Measurements from ENCODE around the gene FHIT.
A peak's percentile ranks its signal among the peaks of the same experiment; 100 is the strongest.

The FHIT gene

GRCh38 chr3:60759439-60759838 lies 491.8 kb downstream of the FHIT start:
- no peak for DNase-seq (ENCODE audit: low read depth)
- Histone ChIP-seq H3K9ac (ENCODE audit: low read length) (no peak overlapping the region), H3K9me3 (ENCODE audit: control insufficient read depth, low read length) (no peaks in the 10 kb centered on the region), H3K27me3 (replicated peaks; ENCODE audit: control insufficient read depth, insufficient read depth, low read length) (no peaks in the 10 kb centered on the region), H3K36me3 (ENCODE audit: control insufficient read depth, insufficient read depth, low read length, severe bottlenecking) (no peaks in the 10 kb centered on the region), H3K4me1 (ENCODE audit: control insufficient read depth, insufficient read depth, low read length) (peaks cover 7% of the 10 kb centered on the region), H3K4me3 (ENCODE audit: low read length) (no peak overlapping the region)

DNA sequence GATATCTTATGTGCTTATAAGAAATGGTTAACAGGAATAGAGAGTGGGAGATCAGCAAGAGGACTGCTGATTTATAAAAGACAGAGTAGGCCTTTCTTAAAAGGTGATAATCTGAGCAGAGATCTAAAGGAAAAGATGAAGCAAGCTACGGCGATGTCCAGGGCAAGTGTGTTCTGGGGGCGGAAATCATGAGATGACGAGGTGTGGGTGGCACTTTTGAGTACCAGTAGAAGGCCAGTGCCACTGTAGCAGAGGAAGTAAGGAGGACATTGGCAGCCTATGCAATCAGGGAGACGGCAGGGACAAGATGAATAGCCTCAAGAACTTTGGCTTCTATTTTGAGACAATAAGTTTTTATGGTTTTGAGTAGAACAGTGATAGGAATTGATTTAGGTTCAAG lies 492.4 kb downstream of the FHIT start:
- Histone ChIP-seq H3K4me1 (ENCODE audit: control insufficient read depth, insufficient read depth, low read length) (peaks cover 7% of the 10 kb centered on the region), H3K36me3 (ENCODE audit: control insufficient read depth, insufficient read depth, low read length, severe bottlenecking) (no peaks in the 10 kb centered on the region), H3K4me3 (ENCODE audit: low read length) (no peak overlapping the region), H3K9me3 (ENCODE audit: control insufficient read depth, low read length) (no peaks in the 10 kb centered on the region), H3K27me3 (replicated peaks; ENCODE audit: control insufficient read depth, insufficient read depth, low read length) (no peaks in the 10 kb centered on the region), H3K9ac (ENCODE audit: low read length) (no peak overlapping the region)
- no peak for DNase-seq (ENCODE audit: low read depth)

DNA sequence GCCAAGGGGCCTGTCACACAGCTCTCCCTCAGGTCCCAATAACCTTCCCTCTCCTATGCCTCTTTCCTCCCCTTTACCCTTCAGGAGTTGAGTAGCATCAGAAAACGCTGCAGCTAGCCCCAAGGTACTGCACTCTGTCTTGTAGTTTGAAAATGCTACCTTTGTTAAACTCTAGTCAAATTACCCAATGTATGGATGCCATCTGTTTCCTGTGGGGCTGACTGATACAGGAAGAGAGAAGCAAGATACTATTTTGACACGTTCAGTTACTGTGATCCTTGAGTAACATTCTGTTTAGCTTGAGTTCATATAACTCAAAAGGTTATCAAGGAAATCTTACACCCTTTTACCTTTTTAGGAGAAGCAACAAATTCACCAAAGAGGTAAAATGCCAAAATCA lies 493.1 kb downstream of the FHIT start:
- Histone ChIP-seq H3K4me1 (ENCODE audit: control insufficient read depth, insufficient read depth, low read length) (peaks cover 7% of the 10 kb centered on the region), H3K9me3 (ENCODE audit: control insufficient read depth, low read length) (no peaks in the 10 kb centered on the region), H3K9ac (ENCODE audit: low read length) (no peak overlapping the region), H3K4me3 (ENCODE audit: low read length) (no peak overlapping the region), H3K27me3 (replicated peaks; ENCODE audit: control insufficient read depth, insufficient read depth, low read length) (no peaks in the 10 kb centered on the region), H3K36me3 (ENCODE audit: control insufficient read depth, insufficient read depth, low read length, severe bottlenecking) (no peaks in the 10 kb centered on the region)
- DNase-seq (ENCODE audit: low read depth): no peak

GRCh38 chr3:60757724-60758123 lies 493.5 kb downstream of the FHIT start:
- no peak overlapping the region for H3K4me3 ChIP-seq (ENCODE audit: low read length)
- H3K9ac ChIP-seq (ENCODE audit: low read length): no peak overlapping the region
- DNase-seq (ENCODE audit: low read depth): no peak
- H3K9me3 ChIP-seq (ENCODE audit: control insufficient read depth, low read length): no peaks in the 10 kb centered on the region
- no peaks in the 10 kb centered on the region for H3K27me3 ChIP-seq (replicated peaks; ENCODE audit: control insufficient read depth, insufficient read depth, low read length)
- H3K36me3 ChIP-seq (ENCODE audit: control insufficient read depth, insufficient read depth, low read length, severe bottlenecking): no peaks in the 10 kb centered on the region
- H3K4me1 ChIP-seq (ENCODE audit: control insufficient read depth, insufficient read depth, low read length): peaks cover 10% of the 10 kb centered on the region

- no peaks in the 10 kb centered on the region for H3K9me3 ChIP-seq (ENCODE audit: control insufficient read depth, low read length)
- DNase-seq (ENCODE audit: low read depth): no peak
- H3K36me3 ChIP-seq (ENCODE audit: control insufficient read depth, insufficient read depth, low read length, severe bottlenecking): no peaks in the 10 kb centered on the region
- peaks cover 14% of the 10 kb centered on the region for H3K4me1 ChIP-seq (ENCODE audit: control insufficient read depth, insufficient read depth, low read length)
- H3K27me3 ChIP-seq (replicated peaks; ENCODE audit: control insufficient read depth, insufficient read depth, low read length): no peaks in the 10 kb centered on the region
- H3K9ac ChIP-seq (ENCODE audit: low read length): no peak overlapping the region
- no peak overlapping the region for H3K4me3 ChIP-seq (ENCODE audit: low read length)
Observed at GRCh38 chr3:60756241-60757030, 494.8 kb downstream of the FHIT start.

DNA sequence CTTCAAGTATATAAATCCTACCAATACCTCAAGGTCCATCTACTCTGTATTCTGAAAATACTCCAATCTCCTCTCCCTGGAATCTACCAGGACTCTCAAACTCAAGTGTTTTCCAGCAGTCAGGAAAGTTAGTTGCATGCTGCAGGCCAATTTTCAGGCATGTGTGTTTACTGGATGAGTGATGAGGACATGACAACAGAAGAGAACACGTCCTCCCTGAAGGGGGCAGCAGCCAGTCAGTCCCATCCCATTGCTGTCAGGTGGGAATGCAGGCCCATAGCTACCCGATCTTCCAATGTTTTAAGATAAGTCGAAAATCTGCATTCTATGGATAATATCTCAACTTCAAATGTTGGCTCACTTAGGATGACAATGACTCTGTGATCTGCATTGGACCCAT lies 496.2 kb downstream of the FHIT start:
- H3K9me3 ChIP-seq (ENCODE audit: control insufficient read depth, low read length): no peaks in the 10 kb centered on the region
- no peak overlapping the region for H3K4me3 ChIP-seq (ENCODE audit: low read length)
- H3K36me3 ChIP-seq (ENCODE audit: control insufficient read depth, insufficient read depth, low read length, severe bottlenecking): no peaks in the 10 kb centered on the region
- no peaks in the 10 kb centered on the region for H3K27me3 ChIP-seq (replicated peaks; ENCODE audit: control insufficient read depth, insufficient read depth, low read length)
- DNase-seq (ENCODE audit: low read depth): no peak
- H3K9ac ChIP-seq (ENCODE audit: low read length): no peak overlapping the region
- peaks cover 11% of the 10 kb centered on the region for H3K4me1 ChIP-seq (ENCODE audit: control insufficient read depth, insufficient read depth, low read length)

DNA sequence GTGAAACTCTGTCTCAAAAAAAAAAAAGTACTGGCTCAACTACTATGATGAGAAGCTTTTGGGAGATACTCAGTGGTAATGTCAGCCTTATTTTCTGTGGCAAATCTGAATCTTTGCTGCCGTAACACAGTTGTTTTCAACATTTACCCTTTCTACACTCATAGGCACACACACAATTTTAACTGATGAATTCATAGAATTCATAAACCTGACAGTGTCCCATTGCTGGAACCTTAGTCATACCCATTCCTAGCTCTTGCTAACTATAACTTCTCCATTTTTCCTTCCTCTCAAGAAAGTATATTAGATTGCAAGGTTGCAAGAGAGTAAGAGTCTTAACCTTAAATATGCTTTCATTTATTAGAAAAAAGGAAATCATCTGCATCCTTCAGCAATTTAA lies 496.6 kb downstream of the FHIT start:
- Histone ChIP-seq H3K27me3 (replicated peaks; ENCODE audit: control insufficient read depth, insufficient read depth, low read length) (no peaks in the 10 kb centered on the region), H3K9me3 (ENCODE audit: control insufficient read depth, low read length) (no peaks in the 10 kb centered on the region), H3K36me3 (ENCODE audit: control insufficient read depth, insufficient read depth, low read length, severe bottlenecking) (no peaks in the 10 kb centered on the region), H3K9ac (ENCODE audit: low read length) (no peak overlapping the region), H3K4me1 (ENCODE audit: control insufficient read depth, insufficient read depth, low read length) (peaks cover 11% of the 10 kb centered on the region), H3K4me3 (ENCODE audit: low read length) (no peak overlapping the region)
- no peak for DNase-seq (ENCODE audit: low read depth)

GRCh38 chr3:60752809-60753208 lies 498.4 kb downstream of the FHIT start:
- peak; percentile 28 for DNase-seq (ENCODE audit: low read depth)
- H3K4me1 ChIP-seq (ENCODE audit: control insufficient read depth, insufficient read depth, low read length): peaks cover 11% of the 10 kb centered on the region
- H3K9me3 ChIP-seq (ENCODE audit: control insufficient read depth, low read length): no peaks in the 10 kb centered on the region
- H3K27me3 ChIP-seq (replicated peaks; ENCODE audit: control insufficient read depth, insufficient read depth, low read length): no peaks in the 10 kb centered on the region
- H3K4me3 ChIP-seq (ENCODE audit: low read length): no peak overlapping the region
- H3K9ac ChIP-seq (ENCODE audit: low read length): no peak overlapping the region
- no peaks in the 10 kb centered on the region for H3K36me3 ChIP-seq (ENCODE audit: control insufficient read depth, insufficient read depth, low read length, severe bottlenecking)

GRCh38 chr3:60746695-60747416 lies 504.4 kb downstream of the FHIT start:
- DNase-seq (ENCODE audit: low read depth): peak; percentile 16
- no peaks in the 10 kb centered on the region for H3K36me3 ChIP-seq (ENCODE audit: control insufficient read depth, insufficient read depth, low read length, severe bottlenecking)
- H3K4me1 ChIP-seq (ENCODE audit: control insufficient read depth, insufficient read depth, low read length): peaks cover 18% of the 10 kb centered on the region
- H3K9ac ChIP-seq (ENCODE audit: low read length): no peak overlapping the region
- no peaks in the 10 kb centered on the region for H3K27me3 ChIP-seq (replicated peaks; ENCODE audit: control insufficient read depth, insufficient read depth, low read length)
- H3K9me3 ChIP-seq (ENCODE audit: control insufficient read depth, low read length): no peaks in the 10 kb centered on the region
- H3K4me3 ChIP-seq (ENCODE audit: low read length): peak overlapping the region; percentile 16

DNA sequence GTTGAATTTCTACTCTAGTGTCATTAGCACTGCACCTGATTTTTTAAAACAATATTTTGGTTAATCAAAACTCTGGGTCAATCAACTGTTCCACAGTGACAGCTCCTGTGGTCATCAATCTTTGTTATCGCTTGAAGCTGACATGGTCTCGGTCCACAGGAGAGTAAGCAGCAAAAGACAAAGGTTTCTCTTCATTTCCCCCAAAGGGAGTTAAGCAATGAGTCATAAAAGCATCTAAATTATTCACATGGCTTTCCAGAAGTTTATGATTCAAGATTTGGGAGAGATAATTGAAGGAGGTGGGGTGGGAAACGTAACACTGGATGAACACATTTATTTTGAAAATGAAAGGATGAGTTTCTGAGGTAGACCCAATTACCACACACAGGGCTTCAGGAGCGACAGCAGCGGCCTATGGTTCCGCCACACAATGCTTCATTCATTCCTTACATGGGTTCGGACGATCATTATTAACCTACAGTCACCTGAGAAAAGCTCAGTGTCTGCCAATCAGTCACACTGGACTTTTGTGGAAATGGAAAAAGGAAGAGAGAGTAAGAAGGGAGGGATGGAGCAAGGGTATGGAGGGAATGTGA lies 505.1 kb downstream of the FHIT start:
- Histone ChIP-seq H3K27me3 (replicated peaks; ENCODE audit: control insufficient read depth, insufficient read depth, low read length) (no peaks in the 10 kb centered on the region), H3K36me3 (ENCODE audit: control insufficient read depth, insufficient read depth, low read length, severe bottlenecking) (no peaks in the 10 kb centered on the region), H3K4me1 (ENCODE audit: control insufficient read depth, insufficient read depth, low read length) (peaks cover 18% of the 10 kb centered on the region), H3K9ac (ENCODE audit: low read length) (no peak overlapping the region), H3K9me3 (ENCODE audit: control insufficient read depth, low read length) (no peaks in the 10 kb centered on the region), H3K4me3 (ENCODE audit: low read length) (peak overlapping the region; percentile 16)
- DNase-seq (ENCODE audit: low read depth): no peak

- H3K4me3 ChIP-seq (ENCODE audit: low read length): no peak overlapping the region
- no peaks in the 10 kb centered on the region for H3K36me3 ChIP-seq (ENCODE audit: control insufficient read depth, insufficient read depth, low read length, severe bottlenecking)
- H3K9me3 ChIP-seq (ENCODE audit: control insufficient read depth, low read length): no peaks in the 10 kb centered on the region
- H3K9ac ChIP-seq (ENCODE audit: low read length): no peak overlapping the region
- DNase-seq (ENCODE audit: low read depth): no peak
- H3K27me3 ChIP-seq (replicated peaks; ENCODE audit: control insufficient read depth, insufficient read depth, low read length): no peaks in the 10 kb centered on the region
- H3K4me1 ChIP-seq (ENCODE audit: control insufficient read depth, insufficient read depth, low read length): peaks cover 18% of the 10 kb centered on the region
Observed at GRCh38 chr3:60743631-60744164, 507.6 kb downstream of the FHIT start.
